ENCODE results near the gene CFAP73.

CFAP73 gene

GRCh38 chr12:113197518-113198077, 48.1 kb downstream of the CFAP73 start:
- Histone ChIP-seq H3K4me3 (no peak overlapping the region), H3K27ac (no peak overlapping the region)
- TF ChIP-seq, protein P1, sequence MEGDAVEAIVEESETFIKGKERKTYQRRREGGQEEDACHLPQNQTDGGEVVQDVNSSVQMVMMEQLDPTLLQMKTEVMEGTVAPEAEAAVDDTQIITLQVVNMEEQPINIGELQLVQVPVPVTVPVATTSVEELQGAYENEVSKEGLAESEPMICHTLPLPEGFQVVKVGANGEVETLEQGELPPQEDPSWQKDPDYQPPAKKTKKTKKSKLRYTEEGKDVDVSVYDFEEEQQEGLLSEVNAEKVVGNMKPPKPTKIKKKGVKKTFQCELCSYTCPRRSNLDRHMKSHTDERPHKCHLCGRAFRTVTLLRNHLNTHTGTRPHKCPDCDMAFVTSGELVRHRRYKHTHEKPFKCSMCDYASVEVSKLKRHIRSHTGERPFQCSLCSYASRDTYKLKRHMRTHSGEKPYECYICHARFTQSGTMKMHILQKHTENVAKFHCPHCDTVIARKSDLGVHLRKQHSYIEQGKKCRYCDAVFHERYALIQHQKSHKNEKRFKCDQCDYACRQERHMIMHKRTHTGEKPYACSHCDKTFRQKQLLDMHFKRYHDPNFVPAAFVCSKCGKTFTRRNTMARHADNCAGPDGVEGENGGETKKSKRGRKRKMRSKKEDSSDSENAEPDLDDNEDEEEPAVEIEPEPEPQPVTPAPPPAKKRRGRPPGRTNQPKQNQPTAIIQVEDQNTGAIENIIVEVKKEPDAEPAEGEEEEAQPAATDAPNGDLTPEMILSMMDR (IDR thresholded peaks at IDR 0.05) = no peak
- DNase-seq (ENCODE audit: low spot score) = no peak

GRCh38 chr12:113198296-113198695, 48.8 kb downstream of the CFAP73 start:
- H3K27ac ChIP-seq = no peak overlapping the region
- no peak overlapping the region for H3K4me3 ChIP-seq
- no peak for DNase-seq (ENCODE audit: low spot score)
- TF ChIP-seq, protein P1 (IDR thresholded peaks at IDR 0.05) = no peak

DNA sequence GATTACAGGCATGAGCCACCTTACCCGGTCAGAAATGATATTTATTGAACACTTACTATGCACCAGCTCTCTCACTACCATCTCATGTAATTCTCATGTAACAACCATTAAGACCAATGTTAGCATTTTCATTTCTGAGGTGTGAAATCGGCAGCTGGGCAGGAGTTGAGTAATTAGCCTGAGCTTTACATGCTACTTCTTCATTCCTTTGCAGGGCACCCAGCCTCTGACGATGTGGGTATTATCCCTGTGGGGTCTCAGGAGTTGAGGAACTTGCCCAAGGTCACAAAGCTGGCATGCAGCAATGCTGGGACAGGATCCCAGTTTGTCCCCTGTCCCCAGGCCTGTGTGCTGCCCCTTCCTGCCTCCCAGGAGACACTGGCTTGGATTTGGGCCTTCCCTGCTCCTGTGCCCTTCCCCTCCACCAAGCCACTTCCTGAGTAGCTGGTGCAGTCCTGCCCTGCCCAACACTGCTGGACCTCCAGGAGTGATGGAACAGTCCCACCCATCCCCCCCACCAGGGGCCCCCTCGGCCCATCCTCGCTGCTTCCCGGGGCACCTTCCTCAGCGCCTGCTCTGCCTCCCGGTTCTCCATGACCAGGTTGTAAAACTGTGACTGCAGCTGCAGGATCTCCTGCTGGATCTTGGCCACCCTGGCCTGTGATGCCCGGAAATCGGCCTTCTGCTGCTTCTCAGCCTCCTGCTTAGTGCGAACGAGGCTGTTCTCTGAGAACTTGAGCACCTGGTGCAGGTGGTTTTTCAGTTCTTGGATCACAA, 50.7 kb downstream of the CFAP73 start:
- no peak overlapping the region for H3K4me3 ChIP-seq
- TF ChIP-seq, protein P1 (IDR thresholded peaks at IDR 0.05) = no peak
- no peak for DNase-seq (ENCODE audit: low spot score)
- no peak overlapping the region for H3K27ac ChIP-seq

DNA sequence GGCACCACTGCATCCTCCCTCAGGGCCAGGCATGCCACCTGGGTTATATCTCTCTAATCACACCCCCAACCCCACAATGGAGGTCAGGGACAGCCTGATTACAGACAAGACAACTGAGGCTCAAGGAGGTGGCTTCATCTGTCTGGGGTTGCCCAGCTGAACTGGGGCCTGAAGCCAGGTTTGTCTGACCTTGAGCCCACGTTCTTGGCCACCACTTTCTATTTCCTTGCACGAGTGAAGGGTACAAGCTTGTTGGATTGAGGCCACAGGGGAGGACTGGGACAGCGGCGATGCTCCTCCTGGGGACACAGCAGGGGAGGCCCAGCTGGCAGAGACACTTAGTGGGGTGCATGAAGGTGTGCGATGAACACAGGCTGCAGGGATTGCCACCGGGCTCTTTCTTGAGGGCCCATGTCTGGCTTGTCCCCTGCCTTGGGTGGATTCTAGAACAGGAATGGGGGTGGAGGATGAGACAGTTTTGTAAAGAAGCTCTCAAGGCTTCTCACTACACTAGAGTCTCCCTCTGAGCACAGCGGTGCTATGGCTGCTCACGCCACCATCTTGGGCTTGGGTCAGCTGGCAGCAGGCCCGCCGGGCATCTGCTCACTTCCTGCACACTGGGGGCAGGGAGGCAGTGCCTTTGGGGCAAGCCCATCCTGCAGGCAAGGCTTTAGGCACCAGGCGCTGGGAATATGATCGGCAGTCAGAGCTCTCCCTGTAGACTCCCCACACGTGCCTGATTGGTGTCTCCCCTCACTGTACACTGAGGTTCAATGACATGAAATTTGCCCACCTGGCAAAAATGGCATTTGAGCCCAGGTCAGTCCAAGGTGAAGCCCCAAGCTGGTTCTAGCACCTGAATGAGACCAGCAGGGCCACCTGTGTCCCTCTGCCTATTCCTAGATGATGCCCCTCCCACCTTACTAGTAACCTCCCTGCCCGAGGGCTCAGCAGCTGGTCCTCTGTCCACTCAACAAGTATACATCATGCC, 52.0 kb downstream of the CFAP73 start:
- Histone ChIP-seq H3K27ac (no peak overlapping the region), H3K4me3 (no peak overlapping the region)
- no peak for DNase-seq (ENCODE audit: low spot score)
- TF ChIP-seq, protein P1 (IDR thresholded peaks at IDR 0.05) = no peak

DNA sequence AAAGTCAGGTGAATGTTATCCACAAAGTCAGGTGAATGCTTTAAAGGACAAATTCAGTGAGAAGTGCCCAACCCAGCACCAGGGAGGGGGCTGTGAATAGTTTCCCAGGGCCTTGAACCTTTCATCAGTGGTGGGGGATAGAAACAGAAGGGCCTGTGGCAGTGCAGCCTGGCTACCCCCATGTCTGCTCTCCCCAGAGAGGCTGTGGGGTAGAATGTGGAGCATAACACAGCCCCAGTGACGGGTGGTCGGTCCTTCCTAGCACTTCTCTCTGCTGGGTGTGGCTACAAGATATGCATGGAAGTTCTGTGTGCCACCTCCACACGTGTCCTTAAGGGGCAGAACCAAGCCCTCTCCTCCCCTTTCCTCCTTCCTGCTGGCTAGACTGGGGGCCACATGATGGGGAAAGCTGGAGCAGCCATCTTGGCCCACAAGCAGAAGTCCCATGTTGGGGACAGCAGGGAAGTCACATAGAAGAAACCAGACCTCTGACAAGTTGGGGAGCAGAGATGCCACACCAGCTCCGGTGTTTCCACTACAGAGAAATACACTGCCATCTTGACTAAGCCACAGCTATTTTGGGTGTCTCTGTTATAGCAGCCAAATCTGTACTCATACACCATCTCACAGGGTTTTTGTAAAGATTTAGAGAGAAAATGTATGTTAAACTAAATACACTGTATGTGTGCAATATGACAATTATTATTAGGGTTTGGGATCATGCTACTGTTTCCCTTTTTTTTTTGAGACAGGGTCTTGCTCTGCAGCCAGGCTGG, 53.0 kb downstream of the CFAP73 start:
- DNase-seq (ENCODE audit: low spot score) = no peak
- TF ChIP-seq, protein P1 (IDR thresholded peaks at IDR 0.05) = no peak
- H3K4me3 ChIP-seq = no peak overlapping the region
- H3K27ac ChIP-seq = no peak overlapping the region

Data from coronary artery (tissue), 2 donors.